VCaP (cell line): ENCODE measurements around the gene ABCA4.

Experiments
- H3K27ac ChIP-seq: fragments of 450-650 bp; 2 replicates; pipeline ENCODE4 v1.5.1; 2017
- TF ChIP-seq, protein P1 (sequence below): fragments of 450-650 bp; conservative IDR thresholded peaks from 2 replicates; pipeline ENCODE4 v1.5.1; 2017; ENCODE audit warnings: mild to moderate bottlenecking, moderate library complexity

The ABCA4 gene

DNA sequence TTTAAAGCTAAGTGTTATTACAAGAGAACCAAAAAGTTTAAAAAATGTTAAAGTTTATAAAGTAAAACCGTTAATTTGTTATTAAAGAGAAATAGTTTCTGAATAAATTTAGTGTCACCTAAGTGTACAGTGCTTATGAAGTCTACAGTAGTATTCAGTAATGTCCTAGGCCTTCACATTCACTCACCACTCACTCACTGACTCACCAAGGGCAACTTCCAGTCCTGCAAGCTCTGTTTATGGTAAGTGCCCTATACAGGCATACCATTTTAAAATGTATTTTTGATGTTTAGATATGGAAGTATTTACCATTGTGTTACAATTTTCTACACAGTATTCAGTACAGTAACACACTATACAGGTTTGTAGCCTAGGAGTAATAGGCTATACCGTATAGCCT, 151.6 kb downstream of the ABCA4 start:
- H3K27ac ChIP-seq: no peak overlapping the region
- TF ChIP-seq, protein P1, sequence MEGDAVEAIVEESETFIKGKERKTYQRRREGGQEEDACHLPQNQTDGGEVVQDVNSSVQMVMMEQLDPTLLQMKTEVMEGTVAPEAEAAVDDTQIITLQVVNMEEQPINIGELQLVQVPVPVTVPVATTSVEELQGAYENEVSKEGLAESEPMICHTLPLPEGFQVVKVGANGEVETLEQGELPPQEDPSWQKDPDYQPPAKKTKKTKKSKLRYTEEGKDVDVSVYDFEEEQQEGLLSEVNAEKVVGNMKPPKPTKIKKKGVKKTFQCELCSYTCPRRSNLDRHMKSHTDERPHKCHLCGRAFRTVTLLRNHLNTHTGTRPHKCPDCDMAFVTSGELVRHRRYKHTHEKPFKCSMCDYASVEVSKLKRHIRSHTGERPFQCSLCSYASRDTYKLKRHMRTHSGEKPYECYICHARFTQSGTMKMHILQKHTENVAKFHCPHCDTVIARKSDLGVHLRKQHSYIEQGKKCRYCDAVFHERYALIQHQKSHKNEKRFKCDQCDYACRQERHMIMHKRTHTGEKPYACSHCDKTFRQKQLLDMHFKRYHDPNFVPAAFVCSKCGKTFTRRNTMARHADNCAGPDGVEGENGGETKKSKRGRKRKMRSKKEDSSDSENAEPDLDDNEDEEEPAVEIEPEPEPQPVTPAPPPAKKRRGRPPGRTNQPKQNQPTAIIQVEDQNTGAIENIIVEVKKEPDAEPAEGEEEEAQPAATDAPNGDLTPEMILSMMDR: no peak

DNA sequence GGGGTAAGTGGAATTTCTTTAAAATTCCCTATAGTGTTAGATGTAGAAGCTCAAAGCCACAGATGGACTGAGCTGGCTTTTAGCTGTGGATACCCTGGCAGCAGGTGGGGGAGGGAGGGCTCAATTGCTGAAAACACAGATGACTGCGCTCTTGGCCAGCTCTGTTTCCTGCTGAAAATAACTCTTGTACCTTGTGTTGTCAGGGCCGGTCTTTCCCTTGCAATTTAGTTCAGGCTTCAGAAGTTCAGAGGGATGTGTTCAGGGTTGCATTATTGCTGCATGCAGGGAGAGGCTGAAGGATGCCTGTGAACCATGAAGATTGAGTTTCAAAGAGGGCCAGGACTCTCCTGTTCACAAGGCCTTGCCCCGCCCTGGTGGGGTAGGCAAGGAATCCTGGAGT, 153.6 kb downstream of the ABCA4 start:
- no peak overlapping the region for H3K27ac ChIP-seq
- TF ChIP-seq, protein P1: no peak

DNA sequence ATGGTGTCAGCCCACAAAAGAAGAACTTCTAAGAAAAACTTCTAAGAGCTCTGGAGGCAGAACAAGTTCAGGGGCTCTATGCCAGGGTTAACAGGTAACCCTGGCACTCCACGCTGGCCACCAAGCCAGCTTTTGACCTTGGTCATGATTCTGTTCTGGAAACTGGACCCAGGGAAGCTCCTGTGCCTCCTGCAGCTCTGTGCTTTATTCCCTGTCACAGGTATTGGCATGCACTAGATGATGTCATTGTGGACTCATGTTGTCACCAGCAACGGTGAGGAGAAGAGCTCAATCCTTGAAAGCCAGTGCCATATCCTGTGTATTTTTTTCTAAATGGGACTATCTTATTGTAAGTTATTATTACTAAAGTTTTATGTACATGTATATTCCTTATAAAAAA, 155.1 kb downstream of the ABCA4 start:
- no peak overlapping the region for H3K27ac ChIP-seq
- TF ChIP-seq, protein P1: no peak

DNA sequence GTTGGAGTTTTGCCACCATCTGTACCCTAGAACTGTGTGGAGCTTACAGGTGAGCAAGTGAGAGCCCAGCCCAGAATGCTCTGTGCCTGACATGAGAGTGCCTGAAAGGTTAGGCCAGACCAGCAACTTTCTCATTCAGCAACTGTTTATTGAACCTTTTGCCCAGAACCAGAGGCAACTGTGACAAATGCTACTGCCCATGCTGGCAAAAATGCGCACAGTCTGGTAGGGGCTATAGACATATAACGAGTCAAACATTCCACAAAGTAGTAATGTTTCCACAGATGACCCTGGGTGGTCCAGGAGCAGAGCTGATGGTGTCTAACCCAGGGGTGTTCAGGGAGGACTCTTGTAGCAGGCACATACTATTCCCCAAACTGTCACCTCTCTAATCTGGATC, 155.7 kb downstream of the ABCA4 start:
- no peak overlapping the region for H3K27ac ChIP-seq
- TF ChIP-seq, protein P1: no peak

DNA sequence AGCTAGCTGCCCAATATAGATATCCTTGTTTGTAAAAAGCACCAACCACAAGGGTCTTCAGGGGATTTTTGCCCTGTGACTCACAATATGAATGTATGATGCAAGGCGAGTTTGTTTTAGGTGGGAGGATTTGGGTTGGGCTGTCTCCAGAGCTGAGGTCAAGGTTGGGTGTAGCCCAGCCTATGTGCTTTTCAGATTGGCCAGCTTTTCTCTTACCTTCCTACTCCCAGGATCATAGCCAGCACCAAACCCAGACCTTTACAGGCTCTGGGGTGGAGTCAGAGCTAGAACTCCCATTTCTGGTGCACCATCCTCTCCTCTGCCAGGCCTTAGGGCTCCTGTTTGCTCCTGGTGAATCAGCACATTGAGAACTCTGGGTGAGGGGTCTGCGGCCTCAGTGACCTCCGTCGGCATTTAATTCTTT, 156.2 kb downstream of the ABCA4 start:
- TF ChIP-seq, protein P1: no peak
- H3K27ac ChIP-seq: no peak overlapping the region

DNA sequence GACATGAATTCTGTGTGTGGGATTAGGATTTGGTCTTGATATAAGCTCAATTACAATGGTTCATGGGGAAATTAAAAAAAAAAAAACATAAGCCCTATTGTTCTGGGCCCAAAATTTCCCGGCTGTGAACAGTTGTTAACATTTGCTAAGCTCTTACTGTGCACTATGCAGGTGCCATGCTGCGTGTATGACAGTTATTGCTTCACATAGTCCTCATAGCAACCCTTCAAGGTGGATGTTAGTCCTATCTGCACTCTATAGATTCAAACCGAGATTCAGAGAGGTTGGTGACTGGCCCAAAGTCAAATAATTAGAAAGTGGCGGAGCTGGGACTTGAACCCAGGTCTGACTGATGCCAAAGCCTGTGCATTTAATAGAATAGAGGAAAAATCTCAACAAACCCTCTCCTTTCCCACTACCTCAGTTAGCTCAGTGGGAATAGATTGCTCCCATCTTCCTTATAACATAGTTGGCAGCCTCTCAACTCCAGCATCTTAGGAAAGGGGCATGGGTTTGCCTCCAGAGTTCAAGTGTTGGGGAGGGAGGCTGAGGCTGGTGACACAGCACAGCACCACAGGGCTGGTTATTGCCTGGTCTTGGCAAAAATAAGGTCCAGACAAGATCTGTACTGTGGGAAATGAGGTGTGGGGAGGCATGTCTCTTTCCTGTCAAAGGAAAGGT, 156.7 kb downstream of the ABCA4 start:
- H3K27ac ChIP-seq: no peak overlapping the region
- TF ChIP-seq, protein P1: no peak

DNA sequence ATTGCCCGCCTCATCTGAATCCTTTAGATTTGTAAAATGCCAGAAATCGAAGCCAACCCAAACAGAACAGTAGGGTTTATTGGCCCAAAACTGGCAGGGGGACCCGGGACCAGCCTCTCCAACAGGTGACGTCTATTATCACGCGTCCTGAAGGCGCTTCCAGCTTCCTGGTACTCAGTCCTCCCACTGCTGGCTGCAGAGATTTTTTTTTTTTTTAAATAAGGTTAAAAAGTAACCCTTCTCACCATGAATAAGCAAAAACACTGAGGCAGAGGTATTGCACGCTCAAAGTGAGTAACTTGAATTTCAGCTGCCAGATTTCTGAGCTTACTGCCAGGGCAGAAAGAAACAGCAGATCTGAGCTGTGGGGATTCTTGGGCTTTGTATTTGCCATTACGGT, 157.4 kb downstream of the ABCA4 start:
- TF ChIP-seq, protein P1: no peak
- H3K27ac ChIP-seq: no peak overlapping the region
